Keratinocyte (primary cell): ENCODE data around the gene RRP9. TPM values are rescaled to one million over a fixed set of nuclear protein-coding genes. Genes with fewer than 3 reads are reported as not detected.

ENCODE experiments used
- DNase-seq: peaks from one replicate; pipeline ENCODE4 v3.0.0-alpha.2; 2011; ENCODE audit warnings: low read depth, missing footprints, low spot score
- FAIRE-seq: peaks from 2 replicates; lab custom pipeline; 2011; peaks lifted over from hg19 to GRCh38; lab: Jason Lieb, UNC
- H2AFZ ChIP-seq: 2 replicates; pipeline ENCODE4 v1.6.0; 2012; ENCODE audit warnings: low read length, control low read depth, inconsistent platforms; ENCODE audit not compliant: control insufficient read depth
- H3K27ac ChIP-seq: 2 replicates; pipeline ENCODE4 v1.5.1; 2011; ENCODE audit warnings: low read length; ENCODE audit not compliant: control insufficient read depth, insufficient read depth
- H3K27me3 ChIP-seq: 3 replicates; pipeline ENCODE4 v1.6.0; 2011; ENCODE audit warnings: low read length; ENCODE audit not compliant: control insufficient read depth, insufficient read depth; ENCODE audit errors: extremely low read depth
- H3K36me3 ChIP-seq, 2 experiments: 2 replicates in 1 of 2; 3 replicates in 1 of 2; pipeline ENCODE4 v1.5.1; 2011; ENCODE audit warnings: low read length in 2 of 2, mild to moderate bottlenecking in 1 of 2; ENCODE audit not compliant: control insufficient read depth in 2 of 2, insufficient read depth in 2 of 2; ENCODE audit errors: extremely low read depth in 1 of 2
- H3K4me1 ChIP-seq: 3 replicates; pipeline ENCODE4 v1.5.1; 2011; ENCODE audit warnings: low read length; ENCODE audit not compliant: control insufficient read depth, insufficient read depth; ENCODE audit errors: extremely low read depth
- H3K4me2 ChIP-seq: 3 replicates; pipeline ENCODE4 v1.6.0; 2011; ENCODE audit warnings: low read depth, low read length; ENCODE audit not compliant: control insufficient read depth, insufficient read depth; ENCODE audit errors: extremely low read depth
- H3K4me3 ChIP-seq, 3 experiments: fragments of 200-600 bp in 1 of 3; sonication (generic) in 1 of 3; 2 replicates in 2 of 3; 3 replicates in 1 of 3; pipeline ENCODE4 v1.5.1; 2011 to 2016; ENCODE audit warnings: low read length in 3 of 3, mild to moderate bottlenecking in 3 of 3, control low read depth in 2 of 3, inconsistent platforms in 1 of 3, low read depth in 1 of 3, mixed read lengths in 1 of 3, mixed run types in 1 of 3, moderate library complexity in 1 of 3; ENCODE audit not compliant: control insufficient read depth in 2 of 3, insufficient read depth in 2 of 3; ENCODE audit errors: extremely low read depth in 1 of 3
- H3K79me2 ChIP-seq: 2 replicates; pipeline ENCODE4 v1.6.0; 2012; ENCODE audit warnings: low read length; ENCODE audit not compliant: control insufficient read depth, insufficient read depth
- H3K9ac ChIP-seq: 3 replicates; pipeline ENCODE4 v1.6.0; 2011; ENCODE audit warnings: low read length; ENCODE audit not compliant: control insufficient read depth, insufficient read depth; ENCODE audit errors: extremely low read depth
- H3K9me1 ChIP-seq: 3 replicates; pipeline ENCODE4 v1.6.0; 2011; ENCODE audit warnings: low read length; ENCODE audit not compliant: control insufficient read depth, insufficient read depth; ENCODE audit errors: extremely low read depth
- H3K9me3 ChIP-seq: 2 replicates; pipeline ENCODE4 v1.5.1; 2012; ENCODE audit warnings: low read depth, low read length; ENCODE audit not compliant: control insufficient read depth
- H4K20me1 ChIP-seq: 3 replicates; pipeline ENCODE4 v1.6.0; 2011; ENCODE audit warnings: low read length; ENCODE audit not compliant: control insufficient read depth, insufficient read depth; ENCODE audit errors: extremely low read depth
- EZH2 ChIP-seq: IDR thresholded peaks from one replicate; pipeline ENCODE4 v1.6.1; 2012; ENCODE audit warnings: inconsistent platforms, mild to moderate bottlenecking, low read length, moderate library complexity
- dilution Hi-C: fragments of 300-500 bp; cut with MboI; formaldehyde crosslinking; loops from one replicate; pipeline ENCODE4 v1.7.0; 2020; ENCODE audit warnings: low sequenced_read_pairs; ENCODE audit not compliant: extremely low pct_ligation_motif_present
- polyA plus RNA-seq, 5 experiments: library from polyadenylated mRNA; depleted of rRNA in 3 of 5; stranded (reverse) in 3 of 5; stranded (forward) in 1 of 5; unstranded in 1 of 5; fragments of >200 nt; gene quantifications; 1 replicate in 1 of 5; 2 replicates in 3 of 5; 3 replicates in 1 of 5; pipeline versions ENCODE4 v1.2.1 to v1.2.3, GENCODE V29; 2011 to 2012; ENCODE audit warnings: missing spikeins in 2 of 5, low read depth in 1 of 5, low replicate concordance in 1 of 5
- TF ChIP-seq, protein P1 (sequence below), 3 experiments: IDR thresholded peaks in 1 of 3; conservative IDR thresholded peaks in 1 of 3; optimal IDR thresholded peaks in 1 of 3; 2 replicates in 2 of 3; 3 replicates in 1 of 3; pipeline versions ENCODE3 to v1.5.1; 2011; ENCODE audit warnings: low read length in 3 of 3, mild to moderate bottlenecking in 3 of 3, moderate library complexity in 2 of 3, control low read depth in 1 of 3, inconsistent platforms in 1 of 3; ENCODE audit not compliant: insufficient read depth in 2 of 3; ENCODE audit errors: extremely low read depth in 1 of 3

The RRP9 gene
- polyA plus RNA-seq, 1 donor (not counting 4 experiments of a cell fraction or from before 2014, with no cell fraction given): 21.8 TPM

DNA sequence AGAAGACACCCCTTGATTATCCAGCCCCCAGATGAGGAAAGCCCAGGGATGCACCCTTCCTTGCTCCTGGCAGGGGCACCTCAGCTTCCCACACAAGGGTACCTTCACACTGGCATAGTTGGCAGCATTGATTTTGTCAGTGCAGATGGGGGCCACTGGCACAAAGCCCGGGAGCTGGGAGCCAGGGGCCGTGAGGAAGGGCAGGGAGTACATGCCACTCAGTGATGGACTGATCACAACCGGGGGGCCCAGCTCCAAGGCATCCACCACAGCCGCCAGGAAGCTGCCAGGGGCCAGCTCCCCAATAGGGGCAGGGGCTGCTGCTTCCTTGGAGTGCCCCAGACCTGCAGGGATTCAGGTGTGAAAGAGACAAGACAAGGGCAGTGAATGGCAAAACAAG is 28.1 kb upstream of the RRP9 start:
- dilution Hi-C loops: no loop called here

DNA sequence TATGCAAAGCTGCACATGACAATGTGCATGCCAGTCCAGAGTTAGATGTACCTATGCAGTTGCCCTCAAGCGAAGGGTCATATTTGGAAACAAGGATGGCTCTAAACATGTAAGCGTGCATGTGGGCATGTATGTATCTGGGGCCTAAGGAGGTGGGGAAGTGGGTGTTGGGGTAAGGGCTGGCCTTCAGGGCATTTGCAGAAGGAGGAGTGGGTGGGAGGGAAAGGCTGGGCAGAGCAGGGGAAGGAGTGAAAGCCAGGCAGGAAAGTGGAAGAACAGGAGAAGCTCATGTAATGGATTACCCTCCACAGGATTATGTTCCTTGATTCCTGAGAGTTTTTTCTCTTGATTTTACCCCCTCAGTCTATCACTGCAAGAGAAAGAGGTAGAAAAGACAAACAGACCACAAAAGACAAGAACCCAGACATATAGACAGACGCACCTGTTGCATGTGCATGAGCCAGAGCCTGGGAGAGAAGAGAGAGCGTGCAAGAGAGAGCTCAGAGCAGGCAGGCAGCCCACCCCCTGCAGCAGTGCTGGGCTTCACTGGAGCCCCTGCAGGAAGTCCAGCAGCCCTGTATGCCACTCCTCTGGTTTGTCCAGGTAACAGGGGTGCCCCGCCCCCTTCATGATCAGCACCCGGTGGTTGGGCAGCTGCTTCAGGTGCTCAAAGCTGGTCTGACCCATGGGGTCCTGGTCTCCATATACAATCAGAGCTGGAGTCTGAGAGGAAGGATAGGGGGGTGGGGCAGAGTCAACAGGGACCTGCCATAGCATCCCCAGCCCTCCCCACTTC is 27.4 kb upstream of the RRP9 start:
- Histone ChIP-seq H2AFZ (no peak overlapping the region), H3K27ac (no peak overlapping the region), H3K27me3 (no peaks in the 10 kb centered on the region), H4K20me1 (no peaks in the 10 kb centered on the region), H3K4me3 (no peak overlapping the region), H3K79me2 (peaks cover 4% of the 10 kb centered on the region), H3K4me1 (peaks cover 20% of the 10 kb centered on the region), H3K9ac (no peak overlapping the region), H3K9me1 (no peaks in the 10 kb centered on the region), H3K4me2 (no peak overlapping the region), H3K9me3 (no peaks in the 10 kb centered on the region), H3K36me3 (peaks cover 0 to 1% of the 10 kb centered on the region in 2 experiments)
- no peak for TF ChIP-seq EZH2
- dilution Hi-C loops: no loop called here
- FAIRE-seq (peak; percentile 44), DNase-seq (no peak)

More for the DNA sequence above, 28.1 kb upstream of the RRP9 start:
- Histone ChIP-seq H3K9ac (no peak overlapping the region), H3K79me2 (peaks cover 4% of the 10 kb centered on the region), H3K4me3 (no peak overlapping the region), H3K9me1 (no peaks in the 10 kb centered on the region), H3K27me3 (no peaks in the 10 kb centered on the region), H3K27ac (no peak overlapping the region), H3K4me1 (peaks cover 28% of the 10 kb centered on the region), H3K9me3 (no peaks in the 10 kb centered on the region), H3K4me2 (no peak overlapping the region), H4K20me1 (no peaks in the 10 kb centered on the region), H2AFZ (no peak overlapping the region), H3K36me3 (no peaks in the 10 kb centered on the region)
- no peak for TF ChIP-seq EZH2
- TF ChIP-seq, protein P1, sequence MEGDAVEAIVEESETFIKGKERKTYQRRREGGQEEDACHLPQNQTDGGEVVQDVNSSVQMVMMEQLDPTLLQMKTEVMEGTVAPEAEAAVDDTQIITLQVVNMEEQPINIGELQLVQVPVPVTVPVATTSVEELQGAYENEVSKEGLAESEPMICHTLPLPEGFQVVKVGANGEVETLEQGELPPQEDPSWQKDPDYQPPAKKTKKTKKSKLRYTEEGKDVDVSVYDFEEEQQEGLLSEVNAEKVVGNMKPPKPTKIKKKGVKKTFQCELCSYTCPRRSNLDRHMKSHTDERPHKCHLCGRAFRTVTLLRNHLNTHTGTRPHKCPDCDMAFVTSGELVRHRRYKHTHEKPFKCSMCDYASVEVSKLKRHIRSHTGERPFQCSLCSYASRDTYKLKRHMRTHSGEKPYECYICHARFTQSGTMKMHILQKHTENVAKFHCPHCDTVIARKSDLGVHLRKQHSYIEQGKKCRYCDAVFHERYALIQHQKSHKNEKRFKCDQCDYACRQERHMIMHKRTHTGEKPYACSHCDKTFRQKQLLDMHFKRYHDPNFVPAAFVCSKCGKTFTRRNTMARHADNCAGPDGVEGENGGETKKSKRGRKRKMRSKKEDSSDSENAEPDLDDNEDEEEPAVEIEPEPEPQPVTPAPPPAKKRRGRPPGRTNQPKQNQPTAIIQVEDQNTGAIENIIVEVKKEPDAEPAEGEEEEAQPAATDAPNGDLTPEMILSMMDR (optimal IDR thresholded peaks at IDR 0.05 in 1 of 3, IDR thresholded peaks at IDR 0.05 in 1 of 3, conservative IDR thresholded peaks at IDR 0.05 in 1 of 3; ENCODE audit: extremely low read depth in 1 of 3, insufficient read depth in 2 of 3, low read length in 3 of 3): no peak
- no peak for FAIRE-seq
- DNase-seq: no peak
